ENCODE results near the gene GALE.
"Not testable (repeated sequence)": the region's sequence is repeated elsewhere in the genome, so short reads cannot be mapped to it uniquely, and the experiment has no call there.

Gene GALE

GRCh38 chr1:23793018-23793781 is 7.4 kb downstream of the GALE start:
- no peak for DNase-seq (ENCODE audit: low read depth in 2 of 2, low spot score in 1 of 2)

DNA sequence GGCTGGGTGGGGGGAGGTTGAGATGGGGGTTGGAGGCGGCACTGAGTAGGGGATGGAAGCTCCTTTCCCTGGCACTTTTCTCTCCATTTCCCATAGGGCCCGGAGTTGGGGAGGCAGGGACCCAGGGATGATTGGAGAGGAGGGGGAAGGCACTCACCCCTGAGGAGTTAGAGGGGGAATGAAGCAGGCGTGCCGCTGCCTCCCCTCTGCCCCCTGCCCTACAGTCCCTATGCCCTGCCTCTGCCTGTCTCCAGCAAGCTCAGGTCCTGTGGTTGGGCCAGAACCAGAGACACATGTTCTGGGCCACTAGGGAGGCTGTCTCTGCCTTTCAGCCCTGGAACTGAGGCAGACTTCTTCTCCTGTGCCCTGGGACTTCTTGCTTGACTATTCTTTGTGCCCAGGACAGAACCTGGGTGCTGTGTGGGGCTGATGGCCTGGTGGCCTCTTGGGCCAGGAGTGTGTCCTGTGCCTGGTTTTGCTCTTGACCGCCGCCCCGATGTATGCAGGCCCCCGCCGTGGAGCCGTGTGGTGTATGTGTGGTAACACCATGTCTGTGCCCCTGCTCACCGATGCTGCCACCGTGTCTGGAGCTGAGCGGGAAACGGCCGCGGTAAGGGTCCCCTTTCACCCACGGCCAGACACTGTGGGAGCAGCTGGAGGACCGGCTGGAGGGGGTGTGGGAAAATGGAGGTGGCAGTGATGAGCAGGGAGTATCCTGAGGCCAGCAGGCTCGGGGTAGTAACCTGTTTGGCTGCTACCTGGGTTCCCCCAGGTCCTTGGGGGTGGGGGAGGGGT is 8.2 kb downstream of the GALE start:
- no peak for DNase-seq (ENCODE audit: low read depth in 2 of 2, low spot score in 1 of 2)

- no peak for DNase-seq (ENCODE audit: low read depth in 2 of 2, low spot score in 1 of 2)
These were observed 9.0 kb downstream of the GALE start for GRCh38 chr1:23791516-23792047.

GRCh38 chr1:23790696-23791515 is 9.6 kb downstream of the GALE start, which contains the start of gene LYPLA2:
Gene LYPLA2 (plus strand): TSS chr1:23791145. CDS start chr1:23792683, 1,538 bp downstream.
- peak; percentile 72 for DNase-seq (ENCODE audit: low read depth in 2 of 2, low spot score in 1 of 2)

- DNase-seq (ENCODE audit: low read depth in 2 of 2, low spot score in 1 of 2), result no peak
These were observed 11.9 kb downstream of the GALE start for GRCh38 chr1:23788695-23789094.

- DNase-seq (ENCODE audit: low read depth in 2 of 2, low spot score in 1 of 2), result no peak
These were observed 12.9 kb downstream of the GALE start for GRCh38 chr1:23787701-23788100.

DNA sequence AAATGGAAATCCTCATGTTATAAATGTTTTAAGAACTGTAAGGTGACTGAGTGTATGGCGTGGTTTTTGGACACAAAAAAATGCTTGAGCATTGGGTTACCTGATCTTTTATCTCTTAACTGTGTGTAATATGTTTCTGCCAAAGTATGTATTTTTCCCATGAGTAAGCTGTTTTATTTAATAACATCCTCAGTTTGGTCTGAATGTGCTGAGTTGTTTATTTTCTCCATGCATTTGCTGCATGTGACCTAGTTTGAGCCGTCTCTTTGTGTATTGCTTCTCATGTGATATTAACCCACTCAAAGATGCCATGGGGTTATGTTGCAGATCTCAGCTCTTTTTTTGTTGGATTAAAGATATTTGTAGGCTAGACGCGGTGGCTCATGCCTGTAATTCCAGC is 15.7 kb downstream of the GALE start:
- no peak for DNase-seq (ENCODE audit: low read depth in 2 of 2, low spot score in 1 of 2)

GRCh38 chr1:23783141-23783540 is 17.4 kb downstream of the GALE start:
- not testable (repeated sequence) for DNase-seq (ENCODE audit: low read depth in 2 of 2, low spot score in 1 of 2)

DNA sequence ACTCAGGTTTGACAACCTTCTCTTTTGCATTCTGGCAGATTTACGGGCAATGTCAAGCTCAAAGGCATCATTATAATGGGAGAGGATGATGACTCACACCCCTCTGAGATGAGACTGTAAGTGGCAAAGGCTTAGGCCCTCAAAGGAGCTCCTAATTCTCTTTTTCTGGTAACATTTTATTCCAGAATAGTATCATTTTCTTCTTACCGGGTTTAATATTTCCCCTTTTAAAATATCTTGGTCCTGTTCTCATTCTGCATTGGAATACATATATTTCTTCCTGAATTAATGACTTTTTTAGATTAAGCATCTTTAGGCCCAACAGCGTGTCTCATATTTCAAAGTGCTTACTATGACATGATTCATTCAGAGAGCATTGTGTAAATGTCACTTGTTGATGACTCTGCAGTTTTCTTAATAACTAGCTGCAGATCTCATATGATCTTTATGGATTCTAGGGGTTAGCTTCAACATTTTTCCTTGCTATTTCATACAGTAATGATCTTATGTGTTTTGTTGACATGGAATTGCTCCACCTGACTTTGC is 20.7 kb downstream of the GALE start:
- DNase-seq (ENCODE audit: low read depth in 2 of 2, low spot score in 1 of 2), result no peak

GRCh38 chr1:23777979-23778814 is 22.4 kb downstream of the GALE start, which contains the start of gene PITHD1:
Gene PITHD1 (plus strand): TSS chr1:23778418. CDS start chr1:23778516, 98 bp downstream.
- peak; percentile 44 to 50 for DNase-seq (ENCODE audit: low read depth in 2 of 2, low spot score in 1 of 2)

DNA sequence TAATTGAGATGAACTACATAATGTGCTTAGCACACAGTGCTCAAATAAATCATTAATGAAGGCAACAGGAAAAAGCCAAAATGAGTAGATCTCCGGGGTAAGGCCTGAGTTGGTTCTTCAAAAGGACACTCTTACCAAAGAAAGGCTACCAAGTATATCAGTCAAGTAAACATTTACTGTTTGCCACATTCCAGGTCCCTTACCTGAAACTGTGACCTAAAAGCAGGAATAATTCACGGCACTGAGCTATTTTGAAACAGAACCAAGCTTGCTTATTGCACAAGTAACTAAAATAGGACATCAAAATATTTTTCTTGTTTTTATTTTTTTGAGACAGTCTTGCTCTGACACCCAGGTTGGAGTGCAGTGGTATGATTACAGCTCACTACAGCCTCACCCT is 24.3 kb downstream of the GALE start:
- DNase-seq (ENCODE audit: low read depth in 2 of 2, low spot score in 1 of 2), result no peak

DNA sequence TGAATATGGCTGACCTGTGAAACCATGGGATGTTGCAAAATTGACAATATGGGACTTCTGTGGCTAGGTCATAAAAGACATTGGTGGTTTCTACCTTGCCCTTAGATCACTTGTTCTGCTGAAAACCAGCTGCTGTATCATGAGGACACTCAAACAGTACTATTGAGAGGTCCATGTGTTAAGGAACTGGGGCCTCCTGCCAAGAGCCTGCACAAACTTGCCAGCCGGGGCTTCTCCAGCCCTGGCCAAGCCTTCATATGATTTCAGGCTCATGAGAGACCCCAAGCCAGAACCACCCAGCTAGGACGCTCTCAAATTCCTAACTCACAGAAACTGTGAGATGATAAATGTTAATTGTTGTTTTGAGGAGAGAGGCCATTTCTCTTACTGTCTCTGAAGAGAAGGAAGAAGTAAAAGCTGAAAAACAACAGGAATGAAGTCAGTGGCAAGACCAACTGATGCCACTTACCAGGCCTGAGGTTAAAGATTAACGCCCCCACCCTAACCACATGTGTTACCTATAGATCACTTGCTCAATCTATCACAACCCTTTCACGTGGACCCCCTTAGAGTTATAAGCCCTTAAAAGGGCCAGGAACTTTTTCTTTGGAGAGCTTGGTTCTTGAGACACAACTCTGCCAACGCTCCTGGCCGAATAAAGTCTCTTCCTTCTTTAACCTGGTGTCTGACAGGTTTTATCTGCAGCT is 26.2 kb downstream of the GALE start:
- DNase-seq (ENCODE audit: low read depth in 2 of 2, low spot score in 1 of 2), result no peak

- no peak for DNase-seq (ENCODE audit: low read depth in 2 of 2, low spot score in 1 of 2)
These were observed 27.7 kb downstream of the GALE start for GRCh38 chr1:23772854-23773242.

- DNase-seq (ENCODE audit: low read depth in 2 of 2, low spot score in 1 of 2), result peak; percentile 66 to 80
These were observed 28.3 kb downstream of the GALE start for GRCh38 chr1:23772049-23772853.

GRCh38 chr1:23768733-23769132 is 31.8 kb downstream of the GALE start:
- DNase-seq (ENCODE audit: low read depth in 2 of 2, low spot score in 1 of 2), result no peak

GRCh38 chr1:23763041-23763577 is 37.4 kb downstream of the GALE start:
- DNase-seq (ENCODE audit: low read depth in 2 of 2, low spot score in 1 of 2), result no peak

GRCh38 chr1:23759277-23759676 is 41.3 kb downstream of the GALE start:
- DNase-seq (ENCODE audit: low read depth in 2 of 2, low spot score in 1 of 2), result no peak

DNA sequence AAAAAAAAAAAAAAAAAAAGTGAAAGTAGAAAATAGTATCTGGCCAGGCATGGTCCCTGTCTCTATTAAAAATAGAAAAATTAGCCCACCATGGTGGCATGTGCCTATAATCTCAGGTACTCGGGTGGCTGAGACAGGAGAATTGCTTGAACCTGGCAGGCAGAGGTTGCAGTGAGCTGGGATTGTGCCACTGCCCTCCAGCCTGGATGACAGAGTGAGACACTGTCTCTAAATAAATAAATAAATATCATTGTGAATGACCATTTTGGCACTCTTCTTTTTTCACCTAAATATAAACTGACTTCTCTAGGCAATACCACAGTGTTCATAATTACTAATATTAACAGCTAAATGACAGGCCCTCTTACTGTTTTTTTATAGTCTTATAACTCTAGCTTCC is 42.7 kb downstream of the GALE start:
- DNase-seq (ENCODE audit: low read depth in 2 of 2, low spot score in 1 of 2), result no peak
